ENCODE measurements around the gene ZIM2. TPM values are rescaled to one million over a fixed set of nuclear protein-coding genes. Genes with fewer than 3 reads are reported as not detected.

The ZIM2 gene
- total and polyA plus RNA-seq, 10 of the 15 experiments (the other 5 are each of a cell fraction or from before 2014, with no cell fraction given), result not detected

DNA sequence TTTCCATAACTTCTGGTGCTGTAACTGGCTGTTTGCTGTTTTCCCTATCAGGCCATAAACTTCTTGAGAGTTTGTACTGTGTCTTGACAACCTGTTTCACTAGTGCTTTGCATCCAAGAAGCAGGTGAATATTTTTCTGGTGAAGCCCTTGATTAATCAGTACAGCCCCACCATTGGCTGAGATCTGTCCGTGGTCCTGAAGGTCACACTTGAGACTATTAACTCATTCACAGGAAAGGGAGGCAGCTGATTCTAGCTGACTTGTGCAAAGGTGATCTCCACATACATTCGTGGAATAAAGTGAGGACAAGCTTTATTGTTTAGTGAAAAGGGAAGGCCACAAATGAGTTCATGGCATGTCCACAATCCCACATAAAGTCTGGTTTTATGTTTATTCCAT lies 107.5 kb downstream of the ZIM2 start:
- no peak overlapping the region for H3K27ac ChIP-seq (ENCODE audit: control insufficient read depth, insufficient read depth)
- no peaks in the 10 kb centered on the region for H3K36me3 ChIP-seq (ENCODE audit: control insufficient read depth in 2 of 2, insufficient read depth in 2 of 2, low read length in 1 of 2)
- H3K4me3 ChIP-seq, result no peak overlapping the region
- FAIRE-seq (no peak), ATAC-seq (no peak), DNase-seq (ENCODE audit: low read depth, low spot score) (no peak)
- RAD21 ChIA-PET (ENCODE audit: unreplicated experiment), result no interaction called here
- H3K4me2 ChIP-seq (ENCODE audit: control insufficient read depth, insufficient read depth), result no peak overlapping the region
- no peak overlapping the region for H3K9ac ChIP-seq (ENCODE audit: control insufficient read depth, insufficient read depth, low read length)
- no peaks in the 10 kb centered on the region for H3K27me3 ChIP-seq (replicated peaks in 1 of 2; ENCODE audit: control insufficient read depth in 2 of 2, insufficient read depth in 2 of 2, low read length in 1 of 2)
- H3K9me3 ChIP-seq (replicated peaks; ENCODE audit: control insufficient read depth, insufficient read depth, low read length), result no peaks in the 10 kb centered on the region; the same call in 2 of the 3 replicates
- no peaks in the 10 kb centered on the region for H4K20me1 ChIP-seq (ENCODE audit: control insufficient read depth, insufficient read depth)
- WGBS (ENCODE audit: insufficient coverage, insufficient replicate concordance, low lambda C conversion rate, missing lambda C conversion rate), result 0% methylated on average over 2 of the region's 2 CpGs
- in situ Hi-C loops (cut with MboI) (no loop called here), intact Hi-C loops (cut with micrococcal nuclease; ENCODE audit: unreplicated experiment) (no loop called here)
- BruUV-seq (replicated peaks), result no TSS peak
- no peak overlapping the region for H2AFZ ChIP-seq (ENCODE audit: control insufficient read depth, low read depth, low read length)
- POLR2A ChIA-PET, result no interaction called here
- no peaks in the 10 kb centered on the region for H3K4me1 ChIP-seq (ENCODE audit: control insufficient read depth, insufficient read depth, low read length)
- CTCF ChIA-PET, result no interaction called here
- no peaks in the 10 kb centered on the region for H3K79me2 ChIP-seq (ENCODE audit: control insufficient read depth, insufficient read depth, low read length)
- SMC1A ChIA-PET (ENCODE audit: uncharacterized antibody, unreplicated experiment), result no interaction called here
- TF ChIP-seq MTA3 (IDR thresholded peaks at IDR 0.05; ENCODE audit: borderline replicate concordance, low read length) (no peak), KAT2A (conservative IDR thresholded peaks at IDR 0.05; ENCODE audit: control insufficient read depth, low read depth, low read length) (no peak), HDGF (IDR thresholded peaks at IDR 0.05) (no peak), GABPA (IDR thresholded peaks at IDR 0.05; ENCODE audit: low read depth) (no peak), CEBPB (IDR thresholded peaks at IDR 0.05; ENCODE audit: borderline replicate concordance in 1 of 2, low read depth in 2 of 2, low read length in 2 of 2) (no peak)
- TF ChIP-seq, protein P1, sequence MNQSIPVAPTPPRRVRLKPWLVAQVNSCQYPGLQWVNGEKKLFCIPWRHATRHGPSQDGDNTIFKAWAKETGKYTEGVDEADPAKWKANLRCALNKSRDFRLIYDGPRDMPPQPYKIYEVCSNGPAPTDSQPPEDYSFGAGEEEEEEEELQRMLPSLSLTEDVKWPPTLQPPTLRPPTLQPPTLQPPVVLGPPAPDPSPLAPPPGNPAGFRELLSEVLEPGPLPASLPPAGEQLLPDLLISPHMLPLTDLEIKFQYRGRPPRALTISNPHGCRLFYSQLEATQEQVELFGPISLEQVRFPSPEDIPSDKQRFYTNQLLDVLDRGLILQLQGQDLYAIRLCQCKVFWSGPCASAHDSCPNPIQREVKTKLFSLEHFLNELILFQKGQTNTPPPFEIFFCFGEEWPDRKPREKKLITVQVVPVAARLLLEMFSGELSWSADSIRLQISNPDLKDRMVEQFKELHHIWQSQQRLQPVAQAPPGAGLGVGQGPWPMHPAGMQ (IDR thresholded peaks at IDR 0.05; ENCODE audit: borderline replicate concordance), result no peak
- TF ChIP-seq, protein P2, sequence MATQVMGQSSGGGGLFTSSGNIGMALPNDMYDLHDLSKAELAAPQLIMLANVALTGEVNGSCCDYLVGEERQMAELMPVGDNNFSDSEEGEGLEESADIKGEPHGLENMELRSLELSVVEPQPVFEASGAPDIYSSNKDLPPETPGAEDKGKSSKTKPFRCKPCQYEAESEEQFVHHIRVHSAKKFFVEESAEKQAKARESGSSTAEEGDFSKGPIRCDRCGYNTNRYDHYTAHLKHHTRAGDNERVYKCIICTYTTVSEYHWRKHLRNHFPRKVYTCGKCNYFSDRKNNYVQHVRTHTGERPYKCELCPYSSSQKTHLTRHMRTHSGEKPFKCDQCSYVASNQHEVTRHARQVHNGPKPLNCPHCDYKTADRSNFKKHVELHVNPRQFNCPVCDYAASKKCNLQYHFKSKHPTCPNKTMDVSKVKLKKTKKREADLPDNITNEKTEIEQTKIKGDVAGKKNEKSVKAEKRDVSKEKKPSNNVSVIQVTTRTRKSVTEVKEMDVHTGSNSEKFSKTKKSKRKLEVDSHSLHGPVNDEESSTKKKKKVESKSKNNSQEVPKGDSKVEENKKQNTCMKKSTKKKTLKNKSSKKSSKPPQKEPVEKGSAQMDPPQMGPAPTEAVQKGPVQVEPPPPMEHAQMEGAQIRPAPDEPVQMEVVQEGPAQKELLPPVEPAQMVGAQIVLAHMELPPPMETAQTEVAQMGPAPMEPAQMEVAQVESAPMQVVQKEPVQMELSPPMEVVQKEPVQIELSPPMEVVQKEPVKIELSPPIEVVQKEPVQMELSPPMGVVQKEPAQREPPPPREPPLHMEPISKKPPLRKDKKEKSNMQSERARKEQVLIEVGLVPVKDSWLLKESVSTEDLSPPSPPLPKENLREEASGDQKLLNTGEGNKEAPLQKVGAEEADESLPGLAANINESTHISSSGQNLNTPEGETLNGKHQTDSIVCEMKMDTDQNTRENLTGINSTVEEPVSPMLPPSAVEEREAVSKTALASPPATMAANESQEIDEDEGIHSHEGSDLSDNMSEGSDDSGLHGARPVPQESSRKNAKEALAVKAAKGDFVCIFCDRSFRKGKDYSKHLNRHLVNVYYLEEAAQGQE (IDR thresholded peaks at IDR 0.05; ENCODE audit: low read depth, low read length), result peak; percentile 65; the same call in 1 of the 2 replicates
